ENCODE results near the gene RNF150.

DNA sequence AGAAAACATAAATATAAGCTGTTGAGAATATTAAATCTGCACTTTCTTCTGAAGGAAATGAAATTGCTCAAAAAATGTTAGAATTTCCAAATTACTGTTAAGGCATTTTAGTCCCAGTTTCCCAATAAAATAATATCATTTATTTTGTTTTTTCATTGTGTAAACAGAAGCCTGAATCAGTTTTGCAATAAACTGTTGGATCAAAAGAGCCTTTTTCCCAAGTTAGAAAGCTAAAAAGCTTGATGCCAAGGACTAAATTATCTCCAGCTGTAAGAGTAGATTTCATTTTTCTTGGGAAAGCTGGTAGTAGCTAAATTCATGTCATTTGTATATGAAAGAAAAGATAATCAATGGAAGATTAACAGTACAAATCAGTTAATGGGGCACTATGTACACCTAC lies 95.8 kb downstream of the RNF150 start:
- TF ChIP-seq, protein P1, sequence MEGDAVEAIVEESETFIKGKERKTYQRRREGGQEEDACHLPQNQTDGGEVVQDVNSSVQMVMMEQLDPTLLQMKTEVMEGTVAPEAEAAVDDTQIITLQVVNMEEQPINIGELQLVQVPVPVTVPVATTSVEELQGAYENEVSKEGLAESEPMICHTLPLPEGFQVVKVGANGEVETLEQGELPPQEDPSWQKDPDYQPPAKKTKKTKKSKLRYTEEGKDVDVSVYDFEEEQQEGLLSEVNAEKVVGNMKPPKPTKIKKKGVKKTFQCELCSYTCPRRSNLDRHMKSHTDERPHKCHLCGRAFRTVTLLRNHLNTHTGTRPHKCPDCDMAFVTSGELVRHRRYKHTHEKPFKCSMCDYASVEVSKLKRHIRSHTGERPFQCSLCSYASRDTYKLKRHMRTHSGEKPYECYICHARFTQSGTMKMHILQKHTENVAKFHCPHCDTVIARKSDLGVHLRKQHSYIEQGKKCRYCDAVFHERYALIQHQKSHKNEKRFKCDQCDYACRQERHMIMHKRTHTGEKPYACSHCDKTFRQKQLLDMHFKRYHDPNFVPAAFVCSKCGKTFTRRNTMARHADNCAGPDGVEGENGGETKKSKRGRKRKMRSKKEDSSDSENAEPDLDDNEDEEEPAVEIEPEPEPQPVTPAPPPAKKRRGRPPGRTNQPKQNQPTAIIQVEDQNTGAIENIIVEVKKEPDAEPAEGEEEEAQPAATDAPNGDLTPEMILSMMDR (IDR thresholded peaks at IDR 0.05): no peak
- no peak for TF ChIP-seq POLR2A (IDR thresholded peaks at IDR 0.05)
